SK-N-SH treated with all-trans-retinoic acid at 6 μM for 48 hours (cell line): ENCODE data around the gene PTPRC.

Experiments used
- ESRRG ChIP-seq: fragments of 250-450 bp; sonication (Bioruptor Pico); IDR thresholded peaks from 2 replicates; pipeline ENCODE4 v1.6.1; 2021; ENCODE audit warnings: mild to moderate bottlenecking
- ISL1 ChIP-seq: fragments of 250-450 bp; sonication (Bioruptor Pico); IDR thresholded peaks from 2 replicates; pipeline ENCODE4 v2.1.2; 2022; ENCODE audit warnings: mild to moderate bottlenecking, moderate library complexity
- PPARA ChIP-seq: fragments of 250-450 bp; sonication (Bioruptor Pico); IDR thresholded peaks from 2 replicates; pipeline ENCODE4 v1.5.0; 2020; ENCODE audit warnings: mild to moderate bottlenecking, borderline replicate concordance
- RARB ChIP-seq: fragments of 250-450 bp; sonication (Bioruptor Pico); IDR thresholded peaks from 2 replicates; pipeline ENCODE4 v1.8.0; 2021; ENCODE audit warnings: mild to moderate bottlenecking, moderate library complexity
- TOX ChIP-seq: fragments of 250-450 bp; sonication (Bioruptor Pico); IDR thresholded peaks from 2 replicates; pipeline ENCODE4 v1.8.0; 2021; ENCODE audit warnings: mild to moderate bottlenecking, moderate library complexity, borderline replicate concordance
- ZFP30 ChIP-seq: fragments of 450-650 bp; formaldehyde crosslinking; IDR thresholded peaks from 2 replicates; pipeline ENCODE4 v1.5.0; 2022; ENCODE audit warnings: mild to moderate bottlenecking, moderate library complexity
- ZNF70 ChIP-seq: fragments of 450-650 bp; formaldehyde crosslinking; IDR thresholded peaks from 2 replicates; pipeline ENCODE4 v1.5.0; 2020; ENCODE audit warnings: mild to moderate bottlenecking, moderate library complexity

DNA sequence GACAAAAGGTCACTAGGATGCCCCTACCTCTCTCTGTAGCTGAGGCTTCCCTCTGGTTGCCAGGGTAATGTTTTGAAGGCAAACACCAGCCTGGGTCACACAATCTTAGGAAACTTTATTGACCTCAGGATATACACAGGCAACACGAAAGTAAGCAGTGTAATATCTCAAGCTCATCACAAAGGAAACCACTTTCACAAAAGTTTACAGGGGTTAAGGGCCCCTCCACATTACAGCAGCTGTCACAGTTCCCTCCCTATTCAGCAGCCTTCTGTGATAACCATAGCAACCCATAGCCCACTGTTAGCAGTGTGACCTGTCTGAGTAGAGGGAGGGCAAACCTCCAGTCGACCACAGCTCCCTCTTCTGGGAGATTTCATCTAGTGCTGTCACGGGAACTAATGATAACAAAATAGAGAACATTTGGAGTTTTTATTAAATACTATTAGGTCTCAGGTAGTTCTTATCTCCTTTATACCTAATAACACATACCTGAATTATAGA lies 149.8 kb downstream of the PTPRC start:
- TF ChIP-seq ZNF70 (CRISPR knock-in tag) (no peak), RARB (no peak), TOX (CRISPR knock-in tag) (no peak), ESRRG (no peak), ZFP30 (CRISPR knock-in tag) (no peak), PPARA (CRISPR knock-in tag) (no peak), ISL1 (CRISPR knock-in tag) (no peak)
